Activated CD4-positive, alpha-beta memory T cell treated with anti-CD3 and anti-CD28 coated beads, Interleukin-2, amount 10 ng/mL, durations not matched to agents 7 days and 5 days (primary cell): ENCODE measurements around the gene CRISPLD2. TPM values are rescaled to one million over a fixed set of nuclear protein-coding genes. Genes with fewer than 3 reads are reported as not detected.

Experiments used
- CTCF ChIA-PET: fragments of 350-600 bp; sonication (Branson Sonifier 250); formaldehyde crosslinking; loops from one replicate; lab custom pipeline; 2021; ENCODE audit warnings: antibody characterized with exemption, inconsistent platforms; lab: Charles Lee
- POLR2A ChIA-PET: fragments of 350-600 bp; sonication (Branson Sonifier 250); formaldehyde crosslinking; loops from one replicate; lab custom pipeline; 2021; ENCODE audit warnings: antibody characterized with exemption; lab: Charles Lee
- DNase-seq: peaks from one replicate; pipeline ENCODE4 v3.0.0-alpha.2; 2020
- H3K27ac Mint-ChIP-seq: one replicate; pipeline ENCODE4 v1.8.0; 2021; ENCODE audit warnings: mild to moderate bottlenecking, mixed read lengths
- H3K27me3 Mint-ChIP-seq: one replicate; pipeline ENCODE4 v1.8.0; 2021; ENCODE audit warnings: mixed read lengths
- H3K36me3 Mint-ChIP-seq: one replicate; pipeline ENCODE4 v1.8.0; 2021; ENCODE audit warnings: low read depth, mixed read lengths
- H3K4me1 Mint-ChIP-seq: one replicate; pipeline ENCODE4 v1.8.0; 2021; ENCODE audit warnings: mixed read lengths
- H3K4me3 Mint-ChIP-seq: one replicate; pipeline ENCODE4 v1.8.0; 2021; ENCODE audit warnings: mild to moderate bottlenecking, mixed read lengths
- H3K9me3 Mint-ChIP-seq: one replicate; pipeline ENCODE4 v1.8.0; 2021; ENCODE audit warnings: mixed read lengths
- total RNA-seq, 2 experiments: library from RNA; stranded (reverse); gene quantifications; one replicate each; pipeline ENCODE4 v1.2.3, GENCODE V29; 2021

CRISPLD2 gene
- total RNA-seq, 2 experiments from 2014 or later: 0.18 to 0.23 TPM

DNA sequence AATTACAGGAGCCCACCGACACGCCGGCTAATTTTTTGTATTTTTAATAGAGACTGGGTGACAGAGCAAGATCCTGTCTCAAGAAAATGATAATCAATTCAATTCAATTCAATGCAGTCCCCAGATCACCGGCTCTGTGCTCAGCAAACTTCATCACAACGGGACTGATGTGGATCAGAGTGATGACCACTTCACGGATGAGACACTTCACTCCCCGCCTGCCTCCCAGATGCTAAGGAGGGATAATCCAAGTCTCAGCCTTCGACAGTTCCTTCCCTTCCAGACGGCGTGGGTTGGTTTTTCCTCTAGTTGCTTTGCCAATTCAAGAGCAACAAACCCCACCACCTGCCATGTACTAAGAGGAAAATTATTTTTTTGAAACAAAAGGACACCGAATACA is 97.7 kb downstream of the CRISPLD2 start:
- Mint-ChIP-seq H3K9me3 (no peaks in the 10 kb centered on the region), H3K27ac (no peak overlapping the region), H3K4me1 (no peaks in the 10 kb centered on the region), H3K27me3 (peaks cover 39% of the 10 kb centered on the region), H3K4me3 (no peak overlapping the region), H3K36me3 (no peaks in the 10 kb centered on the region)
- DNase-seq: no peak
- CTCF ChIA-PET: interaction anchor here (0.6 kb wide), 1 partner anchor 34 kb away, joined by 4 read pairs; no protein-coding TSS in a partner anchor
- POLR2A ChIA-PET: no interaction called here

DNA sequence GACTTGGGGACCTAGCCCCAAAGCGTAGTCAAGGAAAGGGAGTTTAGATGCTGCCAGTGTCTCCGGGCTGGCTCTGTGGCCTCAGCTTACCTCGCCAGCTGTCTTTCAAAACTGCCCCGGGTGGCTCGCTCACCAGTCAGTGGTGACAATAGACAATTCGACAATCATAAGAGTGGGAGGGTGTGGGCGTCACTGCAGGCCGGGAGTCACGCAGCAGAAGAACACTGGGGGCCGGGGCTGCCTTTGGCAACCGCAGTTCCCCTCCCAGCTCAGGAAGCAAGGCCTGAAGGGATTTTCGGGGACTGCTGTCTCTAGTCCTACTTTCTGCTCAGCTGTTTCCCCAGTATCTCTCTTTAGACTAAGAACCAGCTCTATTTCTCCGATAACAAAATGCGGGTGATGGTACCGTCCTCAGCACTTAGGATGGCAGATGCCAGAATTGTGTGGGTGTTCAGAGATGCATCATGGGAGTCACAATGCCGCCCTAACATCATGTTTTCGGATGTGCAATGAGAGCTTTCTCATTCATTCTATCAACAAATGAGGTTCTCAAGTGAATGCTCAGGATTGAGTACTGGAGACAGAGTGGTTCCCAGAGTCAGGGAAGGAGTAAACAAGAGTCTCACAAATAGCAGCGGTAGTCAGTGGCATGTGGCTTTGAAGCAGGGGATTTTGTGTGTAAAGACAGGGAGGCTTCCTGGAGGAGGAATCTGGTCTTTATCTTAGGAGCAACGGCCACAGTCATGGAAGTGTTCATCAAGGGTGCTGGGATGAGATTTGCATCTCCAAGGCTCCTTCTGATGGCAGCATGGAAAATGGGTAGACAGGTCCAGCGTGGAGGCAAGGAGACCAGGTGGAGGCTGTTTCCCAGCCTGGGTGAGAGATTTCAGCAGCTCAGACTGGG is 98.5 kb downstream of the CRISPLD2 start:
- no peak for DNase-seq
- H3K36me3 Mint-ChIP-seq: no peaks in the 10 kb centered on the region
- H3K27ac Mint-ChIP-seq: no peak overlapping the region
- no peak overlapping the region for H3K4me3 Mint-ChIP-seq
- POLR2A ChIA-PET: no interaction called here
- CTCF ChIA-PET: interaction anchor here (0.6 to 1.0 kb wide), 2 partner anchors 33 to 54 kb away, joined by 3 to 4 read pairs; no protein-coding TSS in a partner anchor
- peaks cover 36% of the 10 kb centered on the region for H3K27me3 Mint-ChIP-seq
- no peaks in the 10 kb centered on the region for H3K9me3 Mint-ChIP-seq
- no peaks in the 10 kb centered on the region for H3K4me1 Mint-ChIP-seq

DNA sequence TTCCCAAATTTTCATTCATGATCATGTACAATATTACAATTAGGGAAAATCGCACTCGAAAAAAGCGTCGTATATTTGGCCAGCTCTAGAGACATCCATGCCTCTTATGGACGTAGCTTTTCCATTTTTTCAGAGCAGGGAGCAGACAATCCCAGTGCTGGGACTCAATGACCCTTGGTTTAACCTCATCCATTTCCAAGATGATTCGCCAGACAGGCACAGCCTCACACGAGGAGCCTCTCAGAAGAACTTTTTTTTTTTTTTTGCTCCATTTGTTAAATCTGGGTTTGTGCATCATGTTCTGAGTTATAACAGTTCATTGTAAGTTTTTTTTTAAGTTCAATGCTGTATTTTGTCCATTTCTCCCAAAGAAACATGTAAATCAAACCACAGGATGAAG is 99.5 kb downstream of the CRISPLD2 start:
- no peak for DNase-seq
- no peaks in the 10 kb centered on the region for H3K4me1 Mint-ChIP-seq
- H3K9me3 Mint-ChIP-seq: no peaks in the 10 kb centered on the region
- peaks cover 33% of the 10 kb centered on the region for H3K27me3 Mint-ChIP-seq
- H3K36me3 Mint-ChIP-seq: no peaks in the 10 kb centered on the region
- ChIA-PET CTCF (interaction anchor here (1.0 to 1.5 kb wide), 2 partner anchors 53 to 167 kb away, joined by 3 read pairs; no protein-coding TSS in a partner anchor), POLR2A (no interaction called here)
- no peak overlapping the region for H3K4me3 Mint-ChIP-seq
- H3K27ac Mint-ChIP-seq: no peak overlapping the region

GRCh38 chr16:84919708-84920107 is 99.9 kb downstream of the CRISPLD2 start:
- no peak overlapping the region for H3K4me3 Mint-ChIP-seq
- peaks cover 33% of the 10 kb centered on the region for H3K27me3 Mint-ChIP-seq
- no peak for DNase-seq
- H3K9me3 Mint-ChIP-seq: no peaks in the 10 kb centered on the region
- no peaks in the 10 kb centered on the region for H3K36me3 Mint-ChIP-seq
- ChIA-PET POLR2A (no interaction called here), CTCF (interaction anchor here (1.0 to 1.5 kb wide), 2 partner anchors 52 to 167 kb away, joined by 3 read pairs; no protein-coding TSS in a partner anchor)
- H3K4me1 Mint-ChIP-seq: no peaks in the 10 kb centered on the region
- no peak overlapping the region for H3K27ac Mint-ChIP-seq

DNA sequence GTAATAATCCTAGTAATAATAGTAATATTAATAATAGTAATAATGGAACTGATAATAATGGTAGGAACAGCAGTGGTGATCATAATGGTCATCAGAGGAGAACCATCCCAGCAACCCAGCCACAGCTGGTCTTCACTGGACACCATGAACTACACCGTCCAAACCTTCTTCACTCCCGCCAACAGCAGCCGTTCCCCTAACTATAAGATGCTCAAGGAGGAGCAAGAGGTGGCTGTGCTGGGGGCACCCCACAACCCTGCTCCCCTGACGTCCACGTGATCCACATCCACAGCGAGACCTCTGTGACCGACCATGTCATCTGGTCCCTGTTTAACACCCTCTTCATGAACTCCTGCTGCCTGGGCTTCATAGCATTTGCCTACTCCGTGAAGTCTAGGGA is 100.5 kb downstream of the CRISPLD2 start:
- H3K9me3 Mint-ChIP-seq: no peaks in the 10 kb centered on the region
- H3K27ac Mint-ChIP-seq: no peak overlapping the region
- CTCF ChIA-PET: interaction anchor here (1.5 kb wide), 1 partner anchor 166 kb away, joined by 3 read pairs; no protein-coding TSS in a partner anchor
- H3K27me3 Mint-ChIP-seq: peaks cover 33% of the 10 kb centered on the region
- no peak for DNase-seq
- H3K4me1 Mint-ChIP-seq: no peaks in the 10 kb centered on the region
- POLR2A ChIA-PET: no interaction called here
- no peak overlapping the region for H3K4me3 Mint-ChIP-seq
- H3K36me3 Mint-ChIP-seq: no peaks in the 10 kb centered on the region

- DNase-seq: no peak
- CTCF ChIA-PET: no interaction called here
- Mint-ChIP-seq H3K4me1 (no peaks in the 10 kb centered on the region), H3K36me3 (no peaks in the 10 kb centered on the region), H3K9me3 (no peaks in the 10 kb centered on the region), H3K4me3 (no peak overlapping the region), H3K27ac (no peak overlapping the region), H3K27me3 (peaks cover 15% of the 10 kb centered on the region)
- POLR2A ChIA-PET: no interaction called here
These were observed 102.8 kb downstream of the CRISPLD2 start for GRCh38 chr16:84922351-84923120.

GRCh38 chr16:84924331-84925091 is 104.7 kb downstream of the CRISPLD2 start:
- Mint-ChIP-seq H3K36me3 (no peaks in the 10 kb centered on the region), H3K27ac (no peak overlapping the region), H3K4me3 (no peak overlapping the region), H3K4me1 (no peaks in the 10 kb centered on the region), H3K27me3 (peaks cover 3% of the 10 kb centered on the region), H3K9me3 (no peaks in the 10 kb centered on the region)
- ChIA-PET CTCF (interaction anchor here (0.8 to 4.3 kb wide), 6 partner anchors 18 to 170 kb away, joined by 3 to 27 read pairs (median 4); no protein-coding TSS in a partner anchor), POLR2A (no interaction called here)
- no peak for DNase-seq

GRCh38 chr16:84925092-84925772 is 105.4 kb downstream of the CRISPLD2 start:
- H3K4me1 Mint-ChIP-seq: no peaks in the 10 kb centered on the region
- ChIA-PET POLR2A (no interaction called here), CTCF (interaction anchor here (0.8 to 4.3 kb wide), 8 partner anchors 17 to 171 kb away, joined by 3 to 27 read pairs (median 4); no protein-coding TSS in a partner anchor)
- peaks cover 3% of the 10 kb centered on the region for H3K27me3 Mint-ChIP-seq
- H3K27ac Mint-ChIP-seq: no peak overlapping the region
- H3K4me3 Mint-ChIP-seq: no peak overlapping the region
- no peaks in the 10 kb centered on the region for H3K36me3 Mint-ChIP-seq
- no peaks in the 10 kb centered on the region for H3K9me3 Mint-ChIP-seq
- DNase-seq: peak; percentile 68

- H3K27me3 Mint-ChIP-seq: no peaks in the 10 kb centered on the region
These were observed 106.1 kb downstream of the CRISPLD2 start for GRCh38 chr16:84925773-84926372.

DNA sequence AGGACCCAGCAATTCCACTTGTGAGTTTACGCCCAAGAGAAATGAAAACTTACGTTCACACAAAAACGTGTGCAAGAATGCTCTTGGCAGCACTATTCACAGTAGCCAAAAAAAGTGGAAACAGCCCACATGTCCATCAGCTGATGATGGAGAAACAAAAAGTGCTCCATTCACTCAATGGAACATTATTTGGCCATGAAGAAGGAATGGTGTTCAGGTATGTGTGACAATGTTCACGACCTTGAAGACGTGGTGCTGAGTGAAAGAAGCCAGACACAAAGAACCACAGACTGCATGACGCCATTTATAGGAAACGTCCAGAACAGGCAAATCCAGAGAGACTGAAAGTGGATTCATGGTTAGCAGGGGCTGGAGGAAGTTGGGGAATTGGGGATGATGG is 106.7 kb downstream of the CRISPLD2 start:
- Mint-ChIP-seq H3K9me3 (no peaks in the 10 kb centered on the region), H3K4me1 (no peaks in the 10 kb centered on the region), H3K27me3 (no peaks in the 10 kb centered on the region), H3K27ac (no peak overlapping the region), H3K36me3 (no peaks in the 10 kb centered on the region), H3K4me3 (no peak overlapping the region)
- DNase-seq: no peak
- CTCF ChIA-PET: interaction anchor here (0.7 to 4.3 kb wide), 7 partner anchors 16 to 187 kb away, joined by 3 to 27 read pairs (median 4); no protein-coding TSS in a partner anchor
- POLR2A ChIA-PET: no interaction called here

More at GRCh38 chr16:84925773-84926372, 106.1 kb downstream of the CRISPLD2 start:
- Mint-ChIP-seq H3K9me3 (no peaks in the 10 kb centered on the region), H3K36me3 (no peaks in the 10 kb centered on the region), H3K4me3 (no peak overlapping the region), H3K4me1 (no peaks in the 10 kb centered on the region), H3K27ac (no peak overlapping the region)
- ChIA-PET POLR2A (no interaction called here), CTCF (interaction anchor here (1.1 to 4.3 kb wide), 5 partner anchors 17 to 161 kb away, joined by 3 to 27 read pairs (median 4); no protein-coding TSS in a partner anchor)
- no peak for DNase-seq

DNA sequence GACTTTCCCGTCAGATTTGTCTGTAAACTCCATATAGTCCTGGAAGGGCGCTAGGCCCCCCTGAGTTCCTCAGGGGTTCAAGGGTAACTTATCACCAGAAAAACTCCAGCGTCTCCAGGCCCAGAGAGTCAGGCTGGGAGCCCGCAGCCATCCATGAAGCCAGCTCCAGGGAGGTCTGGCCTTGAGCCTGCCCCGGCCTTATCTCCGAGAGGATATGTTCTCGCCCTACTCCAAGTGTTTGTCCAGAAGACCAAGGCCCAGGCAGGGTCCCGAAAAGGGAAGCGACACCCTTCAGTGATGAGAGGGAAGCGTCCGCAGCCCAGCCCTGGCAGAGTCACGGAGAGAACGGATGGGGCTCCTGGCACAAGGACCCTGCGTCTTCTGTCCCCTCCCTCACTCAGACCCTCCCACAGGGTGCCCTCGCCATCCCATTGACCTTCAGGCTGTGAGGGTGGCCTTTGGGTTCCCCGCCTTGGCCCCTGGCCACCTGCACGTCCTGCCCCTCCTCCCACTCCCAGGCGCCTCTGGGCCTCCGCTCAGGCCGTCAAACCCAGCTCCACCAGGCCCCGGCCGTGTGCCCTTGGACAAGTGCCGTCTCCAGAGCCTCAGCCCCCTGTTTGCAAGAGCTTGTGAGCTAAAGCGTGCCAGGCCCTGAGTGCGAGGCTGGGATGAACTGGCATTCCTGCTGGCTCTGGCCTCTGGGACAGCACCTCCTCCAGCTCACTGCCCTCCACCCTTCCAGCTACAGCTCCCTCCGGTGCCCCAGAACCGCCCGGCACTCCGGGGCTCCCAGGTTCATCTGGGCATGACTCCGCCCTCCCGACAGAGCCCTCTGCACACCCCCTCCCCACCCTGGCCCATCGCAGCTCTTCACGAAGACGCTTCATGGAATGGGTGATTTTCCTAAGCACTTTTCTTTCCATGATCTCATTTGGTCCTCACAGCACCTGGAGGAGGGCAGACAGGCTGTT is 108.1 kb downstream of the CRISPLD2 start:
- no peaks in the 10 kb centered on the region for H3K4me1 Mint-ChIP-seq
- H3K4me3 Mint-ChIP-seq: no peak overlapping the region
- DNase-seq: no peak
- H3K27ac Mint-ChIP-seq: no peak overlapping the region
- H3K9me3 Mint-ChIP-seq: no peaks in the 10 kb centered on the region
- no peaks in the 10 kb centered on the region for H3K27me3 Mint-ChIP-seq
- POLR2A ChIA-PET: no interaction called here
- no peaks in the 10 kb centered on the region for H3K36me3 Mint-ChIP-seq
- CTCF ChIA-PET: interaction anchor here (1.5 to 4.3 kb wide), 3 partner anchors 24 to 189 kb away, joined by 3 to 27 read pairs (median 14); no protein-coding TSS in a partner anchor
